ENCODE results near the gene LRRC61.
A peak's percentile ranks its signal among the peaks of the same experiment; 100 is the strongest.
"Not testable (repeated sequence)": the region's sequence is repeated elsewhere in the genome, so short reads cannot be mapped to it uniquely, and the experiment has no call there.

The LRRC61 gene

GRCh38 chr7:150322833-150323681, at the start of gene LRRC61, which contains the start of gene ACTR3C:
Gene LRRC61 (plus strand): TSS chr7:150323355. CDS start chr7:150336862, 13,507 bp downstream.
Gene ACTR3C (minus strand): TSS chr7:150323545. CDS start chr7:150295296, 28,249 bp downstream.
- DNase-seq = peak; percentile 54

- not testable (repeated sequence) for DNase-seq
Measured at GRCh38 chr7:150276132-150276695, 46.9 kb upstream of the LRRC61 start.

- not testable (repeated sequence) for DNase-seq
Measured at GRCh38 chr7:150278383-150278782, 44.8 kb upstream of the LRRC61 start.

- DNase-seq = not testable (repeated sequence)
Measured at GRCh38 chr7:150281681-150282403, 41.3 kb upstream of the LRRC61 start.

GRCh38 chr7:150283111-150283510, 40.0 kb upstream of the LRRC61 start:
- not testable (repeated sequence) for DNase-seq

- not testable (repeated sequence) for DNase-seq
Measured at GRCh38 chr7:150283608-150284007, 39.5 kb upstream of the LRRC61 start.

- DNase-seq = not testable (repeated sequence)
Measured at GRCh38 chr7:150285849-150286754, 37.1 kb upstream of the LRRC61 start.

- not testable (repeated sequence) for DNase-seq
Measured at GRCh38 chr7:150287815-150288214, 35.3 kb upstream of the LRRC61 start.

- not testable (repeated sequence) for DNase-seq
Measured at GRCh38 chr7:150288816-150289215, 34.3 kb upstream of the LRRC61 start.

GRCh38 chr7:150290317-150290716, 32.8 kb upstream of the LRRC61 start:
- not testable (repeated sequence) for DNase-seq

GRCh38 chr7:150295027-150295426, 28.1 kb upstream of the LRRC61 start:
- not testable (repeated sequence) for DNase-seq

- not testable (repeated sequence) for DNase-seq
Measured at GRCh38 chr7:150295614-150296013, 27.5 kb upstream of the LRRC61 start.

- not testable (repeated sequence) for DNase-seq
Measured at GRCh38 chr7:150296802-150297201, 26.4 kb upstream of the LRRC61 start.

- DNase-seq = not testable (repeated sequence)
Measured at GRCh38 chr7:150297978-150298377, 25.2 kb upstream of the LRRC61 start.

GRCh38 chr7:150302908-150303310, 20.2 kb upstream of the LRRC61 start:
- not testable (repeated sequence) for DNase-seq

- not testable (repeated sequence) for DNase-seq
Measured at GRCh38 chr7:150304499-150305258, 18.5 kb upstream of the LRRC61 start.

GRCh38 chr7:150305259-150305902, 17.8 kb upstream of the LRRC61 start:
- not testable (repeated sequence) for DNase-seq

GRCh38 chr7:150305903-150306284, 17.3 kb upstream of the LRRC61 start:
- not testable (repeated sequence) for DNase-seq

- not testable (repeated sequence) for DNase-seq
Measured at GRCh38 chr7:150306377-150306776, 16.8 kb upstream of the LRRC61 start.

- no peak for DNase-seq
Measured at GRCh38 chr7:150307129-150307528, 16.0 kb upstream of the LRRC61 start.

GRCh38 chr7:150307904-150308303, 15.3 kb upstream of the LRRC61 start:
- no peak for DNase-seq
